Colonic mucosa (tissue), 4 donors: ENCODE measurements around the gene FAM124A. TPM values are rescaled to one million over a fixed set of nuclear protein-coding genes. Genes with fewer than 3 reads are reported as not detected.

Experiments used
- DNase-seq: peaks from one replicate; pipeline ENCODE4 v3.0.0-alpha.2; 2020
- H3K27ac ChIP-seq: fragments of 200-600 bp; one replicate; pipeline ENCODE4 v1.8.0; 2021
- H3K27me3 ChIP-seq: fragments of 200-600 bp; one replicate; pipeline ENCODE4 v1.8.0; 2021
- H3K36me3 ChIP-seq: fragments of 200-600 bp; one replicate; pipeline ENCODE4 v1.8.0; 2021
- H3K4me1 ChIP-seq: fragments of 200-600 bp; one replicate; pipeline ENCODE4 v1.8.0; 2021; ENCODE audit warnings: mild to moderate bottlenecking
- H3K4me3 ChIP-seq: fragments of 200-600 bp; one replicate; pipeline ENCODE4 v1.8.0; 2021
- H3K9ac ChIP-seq, 2 donors: one replicate each; pipeline ENCODE4 v1.7.0; 2013; ENCODE audit warnings: control low read depth in 2 of 2, low read depth in 2 of 2, low read length in 2 of 2
- H3K9me3 ChIP-seq: fragments of 200-600 bp; one replicate; pipeline ENCODE4 v1.8.0; 2021
- CTCF ChIP-seq: fragments of 200-600 bp; IDR thresholded peaks from one replicate; pipeline ENCODE4 v1.8.0; 2022; ENCODE audit warnings: antibody characterized with exemption, mild to moderate bottlenecking
- intact Hi-C: fragments of 100-400 bp; cut with DNase I; formaldehyde crosslinking; loops from one replicate; pipeline ENCODE4 v1.14.1; 2022
- total RNA-seq, 2 donors: library from RNA; stranded (reverse); fragmentation: NEBNext Ultra II Directional in 1 of 2; extraction: Animal tissue kit (Norgen Biotek cat#: 25700) in 1 of 2; gene quantifications; one replicate each; pipeline ENCODE4 v1.2.1, GENCODE V29; 2021
- donor health status: healthy.
- donor health status: DM: no; HTN: no; CAD: no.
- donor health status: DM: no; HTN: no; CAD: no.

Gene FAM124A
- total RNA-seq, 2 donors from 2014 or later, result 0.57 to 2.0 TPM

GRCh38 chr13:51179432-51179971 lies 42.7 kb upstream of the FAM124A start:
- Histone ChIP-seq H3K9ac (no peak overlapping the region), H3K27me3 (no peaks in the 10 kb centered on the region), H3K4me1 (no peaks in the 10 kb centered on the region), H3K27ac (no peak overlapping the region), H3K36me3 (no peaks in the 10 kb centered on the region), H3K9me3 (no peaks in the 10 kb centered on the region), H3K4me3 (no peak overlapping the region)
- no peak for DNase-seq
- TF ChIP-seq CTCF, result no peak
- intact Hi-C loops, result no loop called here

DNA sequence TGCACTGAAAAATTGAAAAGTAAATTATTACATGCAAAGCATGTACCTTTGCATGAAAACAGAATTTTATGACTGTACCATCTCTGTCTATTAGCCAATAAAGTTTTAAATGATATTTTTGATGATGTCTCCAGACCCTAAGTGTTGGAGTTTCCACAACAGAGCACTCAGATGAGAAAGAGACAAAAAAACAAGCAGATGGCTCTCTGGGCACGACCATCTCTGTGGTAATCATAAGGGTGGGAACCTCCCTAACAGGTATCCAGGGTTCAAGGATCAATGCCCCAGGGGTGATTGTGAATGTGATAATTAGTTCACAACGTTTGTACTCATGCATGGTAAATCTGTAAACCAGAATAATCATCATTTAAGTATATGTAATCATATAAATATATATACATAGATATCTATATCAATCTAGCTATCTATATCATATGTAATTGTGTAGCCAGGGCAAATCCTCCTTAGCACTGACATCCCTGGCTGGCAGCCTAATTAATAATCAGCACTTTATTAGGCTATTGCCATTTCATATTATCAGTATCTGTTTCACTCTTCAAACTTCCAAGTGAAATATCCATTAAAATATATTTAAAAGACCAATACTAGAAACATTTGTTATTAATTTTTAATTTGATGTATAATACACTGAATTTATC lies 41.2 kb upstream of the FAM124A start:
- intact Hi-C loops, result no loop called here
- Histone ChIP-seq H3K27me3 (no peaks in the 10 kb centered on the region), H3K9ac (no peak overlapping the region), H3K9me3 (no peaks in the 10 kb centered on the region), H3K27ac (no peak overlapping the region), H3K4me1 (no peaks in the 10 kb centered on the region), H3K4me3 (no peak overlapping the region), H3K36me3 (no peaks in the 10 kb centered on the region)
- DNase-seq, result no peak
- no peak for TF ChIP-seq CTCF

DNA sequence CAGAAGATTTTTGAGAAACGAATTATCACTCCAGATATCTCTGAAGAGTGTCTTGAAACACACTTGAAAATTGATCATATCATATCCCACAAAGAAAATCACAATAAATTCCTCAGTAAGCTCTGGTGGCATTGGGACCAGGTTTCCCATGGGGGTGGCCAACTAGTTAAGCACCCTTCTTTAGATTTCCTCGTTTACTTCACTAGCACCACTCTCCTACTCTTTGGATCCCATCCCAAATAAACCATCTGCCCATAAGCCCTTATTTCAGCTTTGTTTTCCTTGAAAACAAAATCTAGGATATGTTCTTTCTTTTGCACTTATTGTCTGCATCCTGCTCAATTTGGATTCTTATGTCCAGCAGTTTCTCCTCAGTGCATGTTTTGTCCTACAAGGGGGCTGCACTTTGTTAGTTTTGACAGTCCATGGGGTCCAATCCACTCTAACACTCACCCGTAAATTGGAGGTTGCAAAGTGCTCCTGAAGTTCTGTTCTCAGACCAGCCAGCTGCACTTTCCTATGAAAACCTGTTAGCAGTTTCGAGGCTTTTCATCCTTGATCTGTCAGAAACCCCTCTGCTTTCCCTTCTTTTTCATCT lies 40.3 kb upstream of the FAM124A start:
- H3K9ac ChIP-seq, result no peak overlapping the region
- H3K4me3 ChIP-seq, result no peak overlapping the region
- no peak for DNase-seq
- H3K9me3 ChIP-seq, result no peaks in the 10 kb centered on the region
- H3K4me1 ChIP-seq, result no peaks in the 10 kb centered on the region
- no peaks in the 10 kb centered on the region for H3K27me3 ChIP-seq
- TF ChIP-seq CTCF, result no peak
- no peaks in the 10 kb centered on the region for H3K36me3 ChIP-seq
- intact Hi-C loops, result no loop called here
- no peak overlapping the region for H3K27ac ChIP-seq

DNA sequence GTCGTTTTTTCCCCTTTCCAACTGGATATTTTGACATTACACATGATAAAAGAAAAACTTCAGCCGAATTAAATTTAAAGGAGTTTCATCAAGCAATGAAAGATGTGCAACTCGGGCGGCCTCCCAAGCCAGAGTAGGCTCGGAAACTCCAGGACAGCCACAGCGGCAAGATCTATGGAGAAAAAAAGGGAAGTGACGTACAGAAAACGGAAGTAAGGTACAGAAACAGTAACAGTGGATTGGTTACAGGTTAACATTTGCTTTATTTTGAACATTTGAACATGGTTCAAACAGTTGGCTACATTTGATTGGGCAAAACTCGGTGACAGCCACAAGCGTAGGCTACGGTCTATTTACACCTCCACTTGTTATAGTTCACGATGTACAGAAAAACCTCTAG lies 30.5 kb upstream of the FAM124A start:
- Histone ChIP-seq H3K9me3 (no peaks in the 10 kb centered on the region), H3K36me3 (no peaks in the 10 kb centered on the region), H3K4me1 (no peaks in the 10 kb centered on the region), H3K27ac (no peak overlapping the region), H3K4me3 (no peak overlapping the region), H3K27me3 (no peaks in the 10 kb centered on the region), H3K9ac (no peak overlapping the region)
- DNase-seq, result no peak
- no peak for TF ChIP-seq CTCF
- intact Hi-C loops, result no loop called here

- no peak for TF ChIP-seq CTCF
- no peaks in the 10 kb centered on the region for H3K9me3 ChIP-seq
- no peaks in the 10 kb centered on the region for H3K4me1 ChIP-seq
- H3K4me3 ChIP-seq, result no peak overlapping the region
- H3K27me3 ChIP-seq, result no peaks in the 10 kb centered on the region
- no peak overlapping the region for H3K27ac ChIP-seq
- H3K36me3 ChIP-seq, result no peaks in the 10 kb centered on the region
- no peak for DNase-seq
- intact Hi-C loops, result no loop called here
- no peak overlapping the region for H3K9ac ChIP-seq
Measured at GRCh38 chr13:51192348-51192747, 29.9 kb upstream of the FAM124A start.
